GM18951 (cell line): ENCODE data around the gene FBXL19.

ENCODE experiments used
- POLR2A ChIP-seq: IDR thresholded peaks from 4 replicates; pipeline ENCODE4 v1.6.1; 2011; ENCODE audit warnings: mild to moderate bottlenecking; ENCODE audit not compliant: insufficient read length, insufficient read depth; ENCODE audit errors: extremely low read depth
- in situ Hi-C: fragments of 300-500 bp; cut with MboI; formaldehyde crosslinking; loops from one replicate; pipeline ENCODE4 v1.12.0; 2022; ENCODE audit warnings: low sequenced_read_pairs, mixed read lengths, inconsistent platforms; ENCODE audit not compliant: unreplicated experiment

Gene FBXL19

GRCh38 chr16:30979170-30980022 lies 56.0 kb downstream of the FBXL19 start:
- in situ Hi-C loops: loop anchor here (25.0 kb wide), 2 partner anchors 458 to 883 kb away; partner anchors contain the start of genes COX6A2, ZNF267 and ZNF843
- no peak for TF ChIP-seq POLR2A

GRCh38 chr16:30980023-30980371 lies 56.6 kb downstream of the FBXL19 start:
- no peak for TF ChIP-seq POLR2A
- in situ Hi-C loops: loop anchor here (25.0 kb wide), 2 partner anchors 457 to 882 kb away; partner anchors contain the start of genes COX6A2, ZNF267 and ZNF843

GRCh38 chr16:30980434-30980833 lies 57.1 kb downstream of the FBXL19 start:
- in situ Hi-C loops: loop anchor here (25.0 kb wide), 2 partner anchors 457 to 882 kb away; partner anchors contain the start of genes COX6A2, ZNF267 and ZNF843
- no peak for TF ChIP-seq POLR2A

GRCh38 chr16:30980959-30981358 lies 57.6 kb downstream of the FBXL19 start:
- in situ Hi-C loops: loop anchor here (25.0 kb wide), 2 partner anchors 456 to 881 kb away; partner anchors contain the start of genes COX6A2, ZNF267 and ZNF843
- no peak for TF ChIP-seq POLR2A

- TF ChIP-seq POLR2A: no peak
- in situ Hi-C loops: loop anchor here (25.0 kb wide), 2 partner anchors 455 to 880 kb away; partner anchors contain the start of genes COX6A2, ZNF267 and ZNF843
These were observed 59.3 kb downstream of the FBXL19 start for GRCh38 chr16:30982548-30983288.

GRCh38 chr16:30983289-30983889 lies 60.0 kb downstream of the FBXL19 start:
- no peak for TF ChIP-seq POLR2A
- in situ Hi-C loops: loop anchor here (25.0 kb wide), 2 partner anchors 454 to 879 kb away; partner anchors contain the start of genes COX6A2, ZNF267 and ZNF843

GRCh38 chr16:30983898-30984610 lies 60.7 kb downstream of the FBXL19 start:
- no peak for TF ChIP-seq POLR2A
- in situ Hi-C loops: loop anchor here (25.0 kb wide), 2 partner anchors 453 to 878 kb away; partner anchors contain the start of genes COX6A2, ZNF267 and ZNF843

GRCh38 chr16:30984669-30985400 lies 61.5 kb downstream of the FBXL19 start, which contains the start of gene HSD3B7:
HSD3B7 (plus strand) TSS chr16:30985207; CDS start chr16:30985659, 452 bp downstream.
- in situ Hi-C loops: loop anchor here (25.0 kb wide), 2 partner anchors 452 to 877 kb away; partner anchors contain the start of genes COX6A2, ZNF267 and ZNF843

GRCh38 chr16:30985401-30986128 lies 62.2 kb downstream of the FBXL19 start:
- in situ Hi-C loops: loop anchor here (25.0 kb wide), 2 partner anchors 452 to 877 kb away; partner anchors contain the start of genes COX6A2, ZNF267 and ZNF843
- no peak for TF ChIP-seq POLR2A

More at GRCh38 chr16:30984669-30985400, 61.5 kb downstream of the FBXL19 start, which contains the start of gene HSD3B7:
- TF ChIP-seq POLR2A: no peak

- TF ChIP-seq POLR2A: no peak
- in situ Hi-C loops: loop anchor here (25.0 kb wide), 2 partner anchors 451 to 876 kb away; partner anchors contain the start of genes COX6A2, ZNF267 and ZNF843
These were observed 63.0 kb downstream of the FBXL19 start for GRCh38 chr16:30986129-30986991.
